ENCODE results near the gene DOHH.

DOHH gene

GRCh38 chr19:3497757-3498520, 2.5 kb downstream of the DOHH start:
- no peak for DNase-seq
- Histone ChIP-seq H3K4me3 (ENCODE audit: low read depth, low read length) (no peak overlapping the region), H3K27ac (no peak overlapping the region), H3K36me3 (replicated peaks) (peaks cover 31% of the 10 kb centered on the region), H3K27me3 (replicated peaks) (no peaks in the 10 kb centered on the region)
- TF ChIP-seq, protein P1, sequence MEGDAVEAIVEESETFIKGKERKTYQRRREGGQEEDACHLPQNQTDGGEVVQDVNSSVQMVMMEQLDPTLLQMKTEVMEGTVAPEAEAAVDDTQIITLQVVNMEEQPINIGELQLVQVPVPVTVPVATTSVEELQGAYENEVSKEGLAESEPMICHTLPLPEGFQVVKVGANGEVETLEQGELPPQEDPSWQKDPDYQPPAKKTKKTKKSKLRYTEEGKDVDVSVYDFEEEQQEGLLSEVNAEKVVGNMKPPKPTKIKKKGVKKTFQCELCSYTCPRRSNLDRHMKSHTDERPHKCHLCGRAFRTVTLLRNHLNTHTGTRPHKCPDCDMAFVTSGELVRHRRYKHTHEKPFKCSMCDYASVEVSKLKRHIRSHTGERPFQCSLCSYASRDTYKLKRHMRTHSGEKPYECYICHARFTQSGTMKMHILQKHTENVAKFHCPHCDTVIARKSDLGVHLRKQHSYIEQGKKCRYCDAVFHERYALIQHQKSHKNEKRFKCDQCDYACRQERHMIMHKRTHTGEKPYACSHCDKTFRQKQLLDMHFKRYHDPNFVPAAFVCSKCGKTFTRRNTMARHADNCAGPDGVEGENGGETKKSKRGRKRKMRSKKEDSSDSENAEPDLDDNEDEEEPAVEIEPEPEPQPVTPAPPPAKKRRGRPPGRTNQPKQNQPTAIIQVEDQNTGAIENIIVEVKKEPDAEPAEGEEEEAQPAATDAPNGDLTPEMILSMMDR (IDR thresholded peaks at IDR 0.05; ENCODE audit: low read depth, low read length, missing control alignments), result no peak
- in situ Hi-C loops (cut with HindIII; ENCODE audit: low pct_ligation_motif_present, low sequenced_read_pairs), result no loop called here

GRCh38 chr19:3496392-3497273, 3.8 kb downstream of the DOHH start:
- TF ChIP-seq, protein P1 (IDR thresholded peaks at IDR 0.05; ENCODE audit: low read depth, low read length, missing control alignments), result no peak
- DNase-seq, result no peak
- Histone ChIP-seq H3K27ac (no peak overlapping the region), H3K4me3 (ENCODE audit: low read depth, low read length) (no peak overlapping the region), H3K27me3 (replicated peaks) (no peaks in the 10 kb centered on the region), H3K36me3 (replicated peaks) (peaks cover 44% of the 10 kb centered on the region)
- in situ Hi-C loops (cut with HindIII; ENCODE audit: low pct_ligation_motif_present, low sequenced_read_pairs), result no loop called here

GRCh38 chr19:3494559-3494958, 5.9 kb downstream of the DOHH start:
- Histone ChIP-seq H3K27ac (no peak overlapping the region), H3K4me3 (ENCODE audit: low read depth, low read length) (no peak overlapping the region), H3K36me3 (replicated peaks) (peaks cover 45% of the 10 kb centered on the region), H3K27me3 (replicated peaks) (no peaks in the 10 kb centered on the region)
- in situ Hi-C loops (cut with HindIII; ENCODE audit: low pct_ligation_motif_present, low sequenced_read_pairs), result no loop called here
- TF ChIP-seq, protein P1 (IDR thresholded peaks at IDR 0.05; ENCODE audit: low read depth, low read length, missing control alignments), result no peak
- DNase-seq, result no peak

DNA sequence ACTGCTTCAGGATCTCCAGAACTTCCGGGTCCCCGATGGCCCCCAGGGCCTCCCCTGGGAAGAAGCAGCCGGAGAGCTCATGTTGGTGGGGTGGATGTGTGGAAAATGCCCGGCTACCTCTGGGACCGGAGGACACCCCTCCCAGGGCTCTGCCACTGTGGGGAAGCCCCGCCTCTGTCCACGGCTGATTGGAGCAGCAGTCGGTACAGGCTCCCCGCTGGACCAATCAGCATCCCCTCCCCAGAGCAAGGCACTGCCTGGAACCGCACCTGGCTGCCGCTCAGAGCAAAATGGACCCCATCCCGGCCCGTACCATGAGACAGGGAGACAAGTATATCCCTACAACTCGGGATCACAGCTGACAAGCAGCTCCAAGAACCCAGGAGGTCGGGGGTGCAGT, 6.4 kb downstream of the DOHH start:
- no peak for DNase-seq
- TF ChIP-seq, protein P1 (IDR thresholded peaks at IDR 0.05; ENCODE audit: low read depth, low read length, missing control alignments), result no peak
- no peak overlapping the region for H3K4me3 ChIP-seq (ENCODE audit: low read depth, low read length)
- in situ Hi-C loops (cut with HindIII; ENCODE audit: low pct_ligation_motif_present, low sequenced_read_pairs), result no loop called here
- no peaks in the 10 kb centered on the region for H3K27me3 ChIP-seq (replicated peaks)
- peaks cover 45% of the 10 kb centered on the region for H3K36me3 ChIP-seq (replicated peaks)
- H3K27ac ChIP-seq, result no peak overlapping the region

- no peak overlapping the region for H3K4me3 ChIP-seq (ENCODE audit: low read depth, low read length)
- TF ChIP-seq, protein P1 (IDR thresholded peaks at IDR 0.05; ENCODE audit: low read depth, low read length, missing control alignments), result no peak
- in situ Hi-C loops (cut with HindIII; ENCODE audit: low pct_ligation_motif_present, low sequenced_read_pairs), result no loop called here
- H3K36me3 ChIP-seq (replicated peaks), result peaks cover 45% of the 10 kb centered on the region
- no peaks in the 10 kb centered on the region for H3K27me3 ChIP-seq (replicated peaks)
- no peak overlapping the region for H3K27ac ChIP-seq
- no peak for DNase-seq
These were observed 6.8 kb downstream of the DOHH start for GRCh38 chr19:3493651-3494050.
